Stimulated activated naive B cell treated with anti-CD40 and anti-IgM and Interleukin-4, amounts not matched to agents 10 μg/mL and 1 μg/mL and 100 μg/mL, for 72 hours (primary cell): Measurements from ENCODE around the gene KCND2.
"Not testable (repeated sequence)": the region's sequence is repeated elsewhere in the genome, so short reads cannot be mapped to it uniquely, and the experiment has no call there.

Experiments
- ATAC-seq, 2 donors: fragments of 150-1000 bp; cut with Tn5 transposase; replicated peaks; 2 replicates each; pipeline ENCODE4 v1.10.0; 2021; ENCODE audit warnings: moderate library complexity in 1 of 2
- DNase-seq: peaks from one replicate; pipeline ENCODE4 v3.0.0; 2021
- H3K27ac Mint-ChIP-seq: one replicate; pipeline ENCODE4 v1.8.0; 2022; ENCODE audit warnings: mild to moderate bottlenecking, mixed read lengths
- H3K27me3 Mint-ChIP-seq, 2 donors: one replicate each; pipeline ENCODE4 v1.8.0; 2022; ENCODE audit warnings: mixed read lengths in 2 of 2
- H3K36me3 Mint-ChIP-seq, 2 donors: one replicate each; pipeline ENCODE4 v1.8.0; 2022; ENCODE audit warnings: mixed read lengths in 2 of 2, mild to moderate bottlenecking in 1 of 2
- H3K4me1 Mint-ChIP-seq, 2 donors: one replicate each; pipeline ENCODE4 v1.8.0; 2022; ENCODE audit warnings: mixed read lengths in 2 of 2, mild to moderate bottlenecking in 1 of 2
- H3K4me3 Mint-ChIP-seq, 2 donors: one replicate each; pipeline ENCODE4 v1.8.0; 2022; ENCODE audit warnings: mild to moderate bottlenecking in 2 of 2, mixed read lengths in 2 of 2, moderate library complexity in 1 of 2
- H3K9me3 Mint-ChIP-seq, 2 donors: one replicate each; pipeline ENCODE4 v1.8.0; 2022; ENCODE audit warnings: mixed read lengths in 2 of 2, mild to moderate bottlenecking in 1 of 2

Gene KCND2

DNA sequence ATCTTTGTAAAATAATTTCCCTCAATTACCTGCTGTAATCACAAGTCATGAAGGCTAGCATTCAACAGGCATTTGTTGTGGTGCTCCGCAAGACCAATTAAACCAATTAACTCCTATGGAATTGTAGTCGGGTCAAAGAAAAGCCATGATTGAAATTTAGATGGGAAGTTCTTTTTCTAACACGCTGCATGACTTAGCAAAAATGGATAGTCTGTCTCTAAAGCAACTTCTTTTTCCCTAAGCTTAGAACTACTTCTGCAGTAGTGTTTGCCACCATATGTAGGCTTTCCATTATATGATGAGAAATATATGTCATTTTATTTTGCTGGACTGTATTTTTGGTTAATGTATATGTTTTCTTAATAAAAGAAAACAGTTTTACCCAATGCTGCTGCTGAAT is 465.8 kb downstream of the KCND2 start:
- Mint-ChIP-seq H3K27me3 (peaks cover 5 to 12% of the 10 kb centered on the region in 2 donors), H3K36me3 (no peaks in the 10 kb centered on the region), H3K27ac (no peak overlapping the region), H3K4me3 (no peak overlapping the region), H3K9me3 (no peaks in the 10 kb centered on the region), H3K4me1 (no peaks in the 10 kb centered on the region)
- ATAC-seq (no peak), DNase-seq (no peak)

DNA sequence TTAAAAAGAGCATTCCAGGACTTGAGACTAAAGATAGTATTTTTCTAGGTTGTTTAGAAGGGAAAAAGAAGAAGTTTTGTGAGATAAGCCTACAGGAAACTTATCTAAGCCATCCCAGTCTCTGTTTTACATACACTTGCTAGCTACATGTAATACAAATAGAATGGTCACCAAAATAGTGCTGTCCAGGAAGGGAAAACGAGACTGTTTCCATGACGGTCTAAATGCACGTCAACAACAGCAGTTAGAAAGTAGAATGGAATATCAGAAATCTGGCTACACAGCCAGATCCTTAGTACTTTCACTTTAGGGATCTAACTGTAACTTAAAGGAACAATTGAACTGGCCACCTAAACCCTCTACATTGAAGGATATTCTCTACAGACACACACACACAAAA is 467.4 kb downstream of the KCND2 start:
- H3K4me3 Mint-ChIP-seq = no peak overlapping the region
- peaks cover 5 to 12% of the 10 kb centered on the region in 2 donors for H3K27me3 Mint-ChIP-seq
- ATAC-seq (no peak), DNase-seq (no peak)
- H3K9me3 Mint-ChIP-seq = no peaks in the 10 kb centered on the region
- no peak overlapping the region for H3K27ac Mint-ChIP-seq
- H3K36me3 Mint-ChIP-seq = no peaks in the 10 kb centered on the region
- H3K4me1 Mint-ChIP-seq = no peaks in the 10 kb centered on the region

DNA sequence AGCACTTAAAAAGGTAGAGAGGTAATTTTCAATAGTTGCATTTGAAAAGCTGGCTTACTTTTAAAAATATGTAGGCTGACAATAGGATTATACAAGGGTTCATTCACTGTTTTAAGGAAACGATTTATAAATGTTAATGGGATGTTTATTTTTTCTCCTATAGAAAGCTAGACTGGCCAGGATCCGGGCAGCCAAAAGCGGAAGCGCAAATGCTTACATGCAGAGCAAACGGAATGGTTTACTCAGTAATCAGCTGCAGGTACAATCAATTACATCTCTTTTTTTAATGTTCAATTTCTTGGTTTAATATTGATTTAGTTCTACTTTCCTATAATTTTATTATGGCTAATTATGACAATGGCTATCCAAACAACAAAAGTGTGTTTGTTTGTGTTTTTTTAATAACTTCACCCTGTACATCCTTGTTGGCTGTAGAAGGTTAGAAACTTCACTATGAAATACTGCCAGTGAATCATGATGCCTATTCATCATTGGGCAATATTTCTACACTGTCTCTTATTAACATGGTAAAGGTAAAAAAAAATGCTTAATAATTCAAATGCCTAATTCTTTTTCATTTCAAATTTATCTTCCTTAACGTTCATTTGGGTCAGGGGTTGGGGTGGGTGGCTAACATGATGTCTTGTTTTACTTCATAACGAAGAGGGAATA is 468.5 kb downstream of the KCND2 start:
- Mint-ChIP-seq H3K36me3 (no peaks in the 10 kb centered on the region), H3K4me1 (no peaks in the 10 kb centered on the region), H3K4me3 (no peak overlapping the region), H3K27me3 (peaks cover 5 to 12% of the 10 kb centered on the region in 2 donors), H3K9me3 (no peaks in the 10 kb centered on the region), H3K27ac (no peak overlapping the region)
- DNase-seq (no peak), ATAC-seq (no peak)

DNA sequence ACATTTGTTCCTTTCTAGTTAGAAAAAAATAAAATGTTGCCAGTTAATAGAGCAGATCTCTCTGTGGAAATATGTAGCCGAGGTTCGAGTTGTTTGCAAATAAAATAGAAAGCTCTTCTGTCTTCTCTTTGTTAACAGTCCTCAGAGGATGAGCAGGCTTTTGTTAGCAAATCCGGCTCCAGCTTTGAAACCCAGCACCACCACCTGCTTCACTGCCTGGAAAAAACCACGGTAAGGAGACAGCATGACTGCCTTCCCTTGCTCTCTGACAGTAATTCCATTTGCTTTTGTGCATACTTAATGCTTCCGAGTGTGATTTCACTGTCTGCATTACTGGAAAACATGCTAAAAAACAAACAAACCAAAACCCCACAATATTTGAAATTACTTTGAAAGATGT is 469.4 kb downstream of the KCND2 start:
- Mint-ChIP-seq H3K27ac (no peak overlapping the region), H3K4me3 (no peak overlapping the region), H3K4me1 (no peaks in the 10 kb centered on the region), H3K9me3 (no peaks in the 10 kb centered on the region), H3K27me3 (peaks cover 2 to 10% of the 10 kb centered on the region in 2 donors), H3K36me3 (no peaks in the 10 kb centered on the region)
- DNase-seq (no peak), ATAC-seq (no peak)

DNA sequence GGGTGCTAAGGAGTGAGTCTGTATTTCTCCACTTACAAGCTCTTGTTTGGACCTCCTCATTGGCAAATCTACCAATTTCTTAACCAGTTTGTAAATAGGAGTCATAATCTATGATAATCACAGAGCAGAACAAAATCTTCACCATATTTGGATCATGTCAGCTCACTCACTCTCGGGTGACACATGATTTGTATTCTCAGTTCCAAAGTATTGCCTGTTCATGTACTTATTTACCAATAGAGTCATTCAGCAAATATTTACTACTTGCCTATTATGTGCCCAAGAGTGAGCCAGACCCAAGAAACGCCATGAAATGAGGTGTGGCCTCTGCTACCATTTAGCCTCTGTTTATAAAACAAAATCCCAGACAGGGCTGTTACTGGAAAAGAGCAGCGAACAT is 470.2 kb downstream of the KCND2 start:
- Mint-ChIP-seq H3K27ac (no peak overlapping the region), H3K4me1 (no peaks in the 10 kb centered on the region), H3K4me3 (no peak overlapping the region), H3K9me3 (no peaks in the 10 kb centered on the region), H3K27me3 (peaks cover 0 to 8% of the 10 kb centered on the region in 2 donors), H3K36me3 (no peaks in the 10 kb centered on the region)
- ATAC-seq = no peak
- no peak for DNase-seq

DNA sequence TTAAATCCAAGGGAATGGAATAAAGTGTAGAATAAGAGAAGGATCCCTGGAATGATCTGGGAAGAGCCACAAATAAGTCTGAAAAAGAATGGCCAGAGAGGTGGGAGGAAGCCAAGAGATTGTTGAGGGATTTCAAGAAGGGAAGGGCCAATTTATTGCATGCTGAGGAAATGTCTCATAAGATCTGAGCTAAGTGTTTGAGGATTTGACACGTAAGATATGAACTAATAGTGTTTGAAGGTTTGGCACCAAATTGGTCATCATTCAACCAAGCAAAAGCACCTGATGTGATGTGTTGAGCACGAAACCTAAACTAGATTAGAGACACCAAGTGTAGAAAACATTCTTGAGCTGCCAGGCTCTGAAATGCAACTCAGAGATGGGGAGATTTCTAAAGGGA is 487.1 kb downstream of the KCND2 start:
- no peaks in the 10 kb centered on the region for H3K4me1 Mint-ChIP-seq
- H3K36me3 Mint-ChIP-seq = no peaks in the 10 kb centered on the region
- no peak for DNase-seq
- no peak overlapping the region for H3K4me3 Mint-ChIP-seq
- H3K9me3 Mint-ChIP-seq = no peaks in the 10 kb centered on the region
- ATAC-seq = no peak
- H3K27me3 Mint-ChIP-seq = peaks cover 4 to 12% of the 10 kb centered on the region in 2 donors
- no peak overlapping the region for H3K27ac Mint-ChIP-seq

DNA sequence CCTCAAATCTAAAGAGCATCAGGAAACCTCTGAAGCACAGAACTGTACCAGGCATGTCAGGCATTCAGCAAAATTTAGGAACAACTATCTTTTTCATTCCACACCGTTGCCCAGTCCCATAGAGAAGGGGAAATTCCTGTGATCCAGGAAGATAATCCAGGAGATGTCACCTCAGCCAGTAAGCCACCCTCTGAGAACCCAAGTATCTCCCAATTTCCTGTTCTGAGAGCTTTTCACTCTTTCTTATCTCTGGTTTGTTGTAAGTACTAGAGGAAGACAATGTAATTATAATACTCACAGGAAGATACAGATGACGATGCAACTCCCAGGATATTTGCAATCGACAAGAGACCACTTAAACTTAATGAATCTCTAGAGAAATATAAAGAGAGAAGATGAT is 487.9 kb downstream of the KCND2 start:
- H3K36me3 Mint-ChIP-seq = no peaks in the 10 kb centered on the region
- no peak overlapping the region for H3K27ac Mint-ChIP-seq
- peaks cover 9 to 12% of the 10 kb centered on the region in 2 donors for H3K27me3 Mint-ChIP-seq
- H3K4me1 Mint-ChIP-seq = no peaks in the 10 kb centered on the region
- DNase-seq (no peak), ATAC-seq (no peak)
- H3K9me3 Mint-ChIP-seq = no peaks in the 10 kb centered on the region
- no peak overlapping the region for H3K4me3 Mint-ChIP-seq

DNA sequence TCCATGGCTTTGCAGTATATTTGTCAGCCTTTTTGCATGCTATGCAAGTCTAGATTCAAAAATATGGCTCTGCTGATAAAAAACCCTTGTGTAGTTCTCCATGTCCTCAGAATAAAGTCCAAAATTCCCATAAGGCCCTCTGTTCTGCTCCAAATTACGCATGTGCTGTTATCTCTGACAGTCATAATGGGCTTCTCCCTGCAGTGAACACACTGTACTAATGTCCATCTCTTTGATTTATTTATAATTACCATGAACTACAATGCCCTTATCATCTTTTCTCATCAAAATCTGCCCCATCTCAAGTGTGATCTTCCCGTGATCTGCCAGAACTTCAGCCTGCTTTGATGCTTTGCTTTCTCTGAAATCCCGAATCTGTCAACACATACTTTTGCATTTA is 497.2 kb downstream of the KCND2 start:
- H3K4me3 Mint-ChIP-seq = no peak overlapping the region
- H3K36me3 Mint-ChIP-seq = no peaks in the 10 kb centered on the region
- ATAC-seq (no peak), DNase-seq (no peak)
- H3K27me3 Mint-ChIP-seq = peaks cover 0 to 5% of the 10 kb centered on the region in 2 donors
- no peaks in the 10 kb centered on the region for H3K9me3 Mint-ChIP-seq
- no peak overlapping the region for H3K27ac Mint-ChIP-seq
- no peaks in the 10 kb centered on the region for H3K4me1 Mint-ChIP-seq

DNA sequence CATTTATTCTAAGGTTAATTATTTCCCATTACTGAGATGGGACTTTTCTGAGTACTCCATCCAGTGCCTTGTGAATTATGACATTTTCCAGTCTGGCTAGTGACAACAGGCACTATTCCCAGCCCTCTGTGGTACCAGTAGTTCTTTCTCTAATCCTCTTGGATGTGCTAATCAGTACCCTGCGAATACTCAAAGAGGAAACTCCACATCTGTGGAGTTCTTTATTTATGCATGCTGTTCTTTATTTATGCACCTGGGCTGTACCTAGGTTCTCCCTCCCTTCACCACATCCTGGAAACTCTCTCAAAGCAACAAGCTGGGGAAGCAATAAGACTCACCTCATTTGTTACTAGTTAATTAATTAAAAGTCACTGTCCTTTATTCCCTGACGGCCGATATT is 501.5 kb downstream of the KCND2 start:
- H3K36me3 Mint-ChIP-seq = no peaks in the 10 kb centered on the region
- DNase-seq (no peak), ATAC-seq (no peak)
- no peak overlapping the region for H3K4me3 Mint-ChIP-seq
- no peaks in the 10 kb centered on the region for H3K27me3 Mint-ChIP-seq
- no peaks in the 10 kb centered on the region for H3K4me1 Mint-ChIP-seq
- H3K27ac Mint-ChIP-seq = no peak overlapping the region
- no peaks in the 10 kb centered on the region for H3K9me3 Mint-ChIP-seq

DNA sequence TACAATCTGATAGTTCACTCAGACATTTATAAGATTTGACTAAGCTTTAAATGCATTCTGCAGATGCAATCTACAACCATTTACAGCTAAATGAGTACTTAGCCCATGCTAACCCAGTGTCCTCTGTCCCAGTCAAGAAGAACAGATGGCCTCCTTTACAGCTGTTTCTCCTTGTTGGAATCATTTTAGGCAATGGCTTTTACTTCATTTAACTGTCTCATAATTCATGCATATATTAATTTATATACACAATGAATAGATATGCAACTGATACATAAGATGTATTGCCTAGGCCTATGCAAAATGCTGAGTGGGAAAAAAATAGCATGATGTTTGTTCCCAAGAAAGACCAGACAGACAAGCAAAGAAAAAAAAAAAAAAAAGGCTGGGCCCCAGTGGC is 502.8 kb downstream of the KCND2 start:
- no peaks in the 10 kb centered on the region for H3K27me3 Mint-ChIP-seq

DNA sequence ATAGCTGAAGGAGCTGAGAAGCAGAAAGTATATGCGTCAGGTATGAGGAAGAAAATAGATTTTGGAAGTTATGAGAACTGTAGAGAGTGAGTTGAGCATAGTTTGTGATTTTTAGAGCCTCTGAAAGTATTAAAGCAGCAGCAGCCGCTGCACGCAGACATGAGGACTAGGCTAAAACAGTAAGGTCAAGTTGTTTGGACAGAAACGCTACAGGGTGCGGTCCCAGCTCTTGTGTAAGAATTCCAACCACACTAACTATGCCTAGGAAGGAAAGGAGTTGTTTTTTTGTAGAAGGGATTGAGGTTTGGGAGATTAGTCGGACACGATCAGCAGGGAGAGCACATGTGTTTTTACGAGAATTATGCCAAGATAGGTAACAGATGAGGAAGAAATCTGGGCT is 506.1 kb downstream of the KCND2 start:
- DNase-seq, ATAC-seq: not testable (repeated sequence)

More for the DNA sequence above, 502.8 kb downstream of the KCND2 start:
- DNase-seq = no peak
- no peak for ATAC-seq
- no peaks in the 10 kb centered on the region for H3K9me3 Mint-ChIP-seq
- no peak overlapping the region for H3K27ac Mint-ChIP-seq
- H3K4me3 Mint-ChIP-seq = no peak overlapping the region
- H3K4me1 Mint-ChIP-seq = no peaks in the 10 kb centered on the region
- no peaks in the 10 kb centered on the region for H3K36me3 Mint-ChIP-seq

DNA sequence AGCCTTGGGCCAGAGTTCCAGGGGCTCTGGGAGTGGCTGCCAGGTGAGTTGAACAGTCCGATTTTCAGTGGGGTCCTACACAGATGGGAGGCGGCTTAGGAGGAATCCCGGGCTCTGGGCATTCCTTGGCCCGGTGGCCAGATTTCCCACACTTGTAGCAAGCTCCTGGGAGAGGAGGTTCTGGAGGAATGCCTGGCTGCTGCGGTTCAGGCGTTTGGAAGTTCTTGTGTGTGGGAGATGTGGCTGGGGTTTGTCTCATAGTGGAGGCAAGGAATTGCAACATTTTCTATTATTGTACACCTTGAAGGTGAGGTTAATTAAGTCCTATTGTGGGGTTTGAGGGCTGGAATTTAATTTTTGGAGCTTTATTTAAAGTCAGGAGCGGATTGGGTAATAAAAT is 507.5 kb downstream of the KCND2 start:
- not testable (repeated sequence) for H3K9me3 Mint-ChIP-seq, DNase-seq, H3K27me3 Mint-ChIP-seq, H3K4me1 Mint-ChIP-seq, ATAC-seq, H3K4me3 Mint-ChIP-seq, H3K27ac Mint-ChIP-seq, H3K36me3 Mint-ChIP-seq

More for the DNA sequence above, 506.1 kb downstream of the KCND2 start:
- H3K4me3 Mint-ChIP-seq, H3K27me3 Mint-ChIP-seq, H3K9me3 Mint-ChIP-seq, H3K27ac Mint-ChIP-seq, H3K36me3 Mint-ChIP-seq, H3K4me1 Mint-ChIP-seq: not testable (repeated sequence)

DNA sequence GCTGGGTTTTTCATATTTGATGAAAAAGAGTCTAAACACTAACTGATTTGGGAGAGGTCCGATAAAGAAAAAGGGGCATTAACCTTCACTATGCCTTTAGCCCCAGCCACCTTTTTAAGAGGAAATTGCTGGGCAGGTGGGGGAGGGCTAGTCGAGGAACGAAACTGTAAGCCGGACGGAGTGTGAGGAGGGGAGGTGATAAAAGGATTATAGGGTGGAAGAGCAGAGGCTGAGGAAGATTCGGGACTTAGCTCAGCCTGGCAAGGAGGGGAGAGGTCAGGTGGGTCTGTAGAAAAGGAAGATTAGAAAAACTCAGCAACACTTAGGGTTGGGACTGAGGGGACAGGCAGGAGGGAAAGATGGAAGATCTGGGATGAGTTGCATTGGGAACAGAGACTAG is 508.0 kb downstream of the KCND2 start:
- Mint-ChIP-seq H3K9me3 (no peaks in the 10 kb centered on the region), H3K4me3 (no peak overlapping the region)
- ATAC-seq = no peak

DNA sequence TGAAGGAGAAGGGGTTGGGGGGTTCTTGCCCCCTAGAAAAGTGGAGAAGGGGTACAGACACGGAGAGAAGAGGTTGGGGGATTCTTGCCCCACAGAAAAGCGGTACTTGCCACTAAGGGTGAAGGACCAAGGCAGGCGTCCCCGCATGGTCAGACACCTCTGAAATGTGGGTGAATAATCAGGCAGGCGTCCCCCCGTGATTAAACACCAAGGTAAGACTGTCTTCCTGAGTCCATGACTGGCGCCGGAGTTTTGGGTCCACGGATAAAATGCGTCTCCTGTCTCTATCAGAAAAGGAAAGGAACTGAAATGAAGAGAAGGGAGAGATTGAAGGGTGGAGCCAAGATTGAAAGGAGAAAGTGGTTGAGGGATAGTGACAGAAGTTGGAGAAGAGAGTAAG is 508.9 kb downstream of the KCND2 start:
- H3K27me3 Mint-ChIP-seq, H3K36me3 Mint-ChIP-seq, H3K4me3 Mint-ChIP-seq, ATAC-seq, H3K27ac Mint-ChIP-seq, DNase-seq, H3K4me1 Mint-ChIP-seq, H3K9me3 Mint-ChIP-seq: not testable (repeated sequence)

More for the DNA sequence above, 508.0 kb downstream of the KCND2 start:
- Mint-ChIP-seq H3K27me3 (peaks cover 0 to 5% of the 10 kb centered on the region in 2 donors), H3K27ac (no peak overlapping the region), H3K36me3 (no peaks in the 10 kb centered on the region), H3K4me1 (no peaks in the 10 kb centered on the region)
- DNase-seq = no peak

DNA sequence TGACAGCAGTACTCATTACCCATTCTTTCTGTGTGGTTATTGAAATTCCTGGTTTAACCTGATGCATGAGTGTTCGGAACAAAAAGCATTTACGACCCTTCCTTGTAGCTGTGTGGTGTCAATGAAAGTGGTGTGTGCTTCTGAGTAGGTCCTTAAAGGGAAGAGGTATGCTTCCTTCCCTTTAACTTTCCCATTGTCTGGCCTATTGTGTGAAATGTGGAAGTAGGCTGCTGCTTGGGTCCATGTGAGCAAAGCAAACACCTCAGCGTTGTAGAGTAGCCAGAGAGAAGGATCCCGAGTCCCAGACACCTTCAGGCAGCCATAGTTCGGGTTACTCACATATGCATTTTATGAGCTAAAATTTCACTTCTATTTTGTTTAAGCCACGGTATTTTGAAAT is 510.3 kb downstream of the KCND2 start:
- Mint-ChIP-seq H3K4me1 (no peaks in the 10 kb centered on the region), H3K27ac (no peak overlapping the region), H3K27me3 (peaks cover 0 to 8% of the 10 kb centered on the region in 2 donors), H3K9me3 (no peaks in the 10 kb centered on the region), H3K36me3 (no peaks in the 10 kb centered on the region), H3K4me3 (no peak overlapping the region)
- ATAC-seq = no peak
- no peak for DNase-seq

DNA sequence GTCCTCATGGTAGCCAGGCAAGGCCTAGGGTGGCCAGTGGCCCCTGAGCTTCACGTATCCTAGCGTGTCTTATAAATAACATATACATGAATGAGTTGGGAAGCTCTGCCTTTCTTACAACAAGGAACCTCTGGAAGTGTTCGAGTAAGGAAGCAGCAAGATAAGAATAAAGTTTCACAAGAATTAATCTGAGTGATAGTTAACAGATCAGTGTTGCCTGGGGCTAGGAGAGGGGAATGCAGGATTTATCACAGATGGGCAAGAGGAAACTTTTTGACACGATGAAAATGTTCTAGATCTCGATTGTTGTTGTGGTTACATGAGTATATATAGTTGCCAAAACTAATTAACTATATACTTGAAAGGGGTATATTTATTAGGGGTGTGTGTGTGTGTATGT is 510.7 kb downstream of the KCND2 start:
- Mint-ChIP-seq H3K27ac (no peak overlapping the region), H3K27me3 (peaks cover 4 to 8% of the 10 kb centered on the region in 2 donors), H3K9me3 (no peaks in the 10 kb centered on the region), H3K36me3 (no peaks in the 10 kb centered on the region), H3K4me1 (no peaks in the 10 kb centered on the region), H3K4me3 (no peak overlapping the region)
- DNase-seq (no peak), ATAC-seq (no peak)
